HG03558 (cell line): Measurements from ENCODE around the gene LONRF2.

Experiments
- ATAC-seq: cut with Tn5 transposase; IDR thresholded peaks from one replicate; pipeline ENCODE4 v1.9.1; 2021; ENCODE audit warnings: moderate number of reproducible peaks; ENCODE audit not compliant: unreplicated experiment; ENCODE audit errors: extremely low read depth

Gene LONRF2

GRCh38 chr2:100277540-100278207, 44.6 kb downstream of the LONRF2 start:
- no peak for ATAC-seq

GRCh38 chr2:100276716-100277115, 45.6 kb downstream of the LONRF2 start:
- ATAC-seq, result no peak

- no peak for ATAC-seq
Observed at GRCh38 chr2:100275200-100275589, 47.1 kb downstream of the LONRF2 start.

GRCh38 chr2:100274566-100275199, 47.6 kb downstream of the LONRF2 start:
- no peak for ATAC-seq

- no peak for ATAC-seq
Observed at GRCh38 chr2:100274076-100274475, 48.2 kb downstream of the LONRF2 start.

GRCh38 chr2:100273387-100273786, 48.9 kb downstream of the LONRF2 start:
- ATAC-seq, result no peak

- no peak for ATAC-seq
Observed at GRCh38 chr2:100272841-100273329, 49.4 kb downstream of the LONRF2 start.

GRCh38 chr2:100271210-100271609, 51.1 kb downstream of the LONRF2 start:
- ATAC-seq, result no peak

- no peak for ATAC-seq
Observed at GRCh38 chr2:100270381-100271146, 51.7 kb downstream of the LONRF2 start.

GRCh38 chr2:100269889-100270288, 52.4 kb downstream of the LONRF2 start:
- no peak for ATAC-seq

- no peak for ATAC-seq
Observed at GRCh38 chr2:100268986-100269385, 53.3 kb downstream of the LONRF2 start.

- no peak for ATAC-seq
Observed at GRCh38 chr2:100267751-100268150, 54.5 kb downstream of the LONRF2 start.

GRCh38 chr2:100266126-100266525, 56.2 kb downstream of the LONRF2 start:
- ATAC-seq, result no peak

- no peak for ATAC-seq
Observed at GRCh38 chr2:100265226-100265625, 57.1 kb downstream of the LONRF2 start.

- ATAC-seq, result no peak
Observed at GRCh38 chr2:100264651-100265050, 57.6 kb downstream of the LONRF2 start.

GRCh38 chr2:100264121-100264520, 58.2 kb downstream of the LONRF2 start:
- ATAC-seq, result no peak

- ATAC-seq, result no peak
Observed at GRCh38 chr2:100262555-100263320, 59.6 kb downstream of the LONRF2 start.

- no peak for ATAC-seq
Observed at GRCh38 chr2:100262046-100262445, 60.3 kb downstream of the LONRF2 start.

GRCh38 chr2:100260712-100261620, 61.3 kb downstream of the LONRF2 start:
- no peak for ATAC-seq
